Lower leg skin (tissue), 4 donors: ENCODE results near the gene CASTOR1. TPM values are rescaled to one million over a fixed set of nuclear protein-coding genes. Genes with fewer than 3 reads are reported as not detected.

Experiments used
- DNase-seq, 2 donors: peaks; one replicate each; pipeline ENCODE4 v3.0.0-alpha.2; 2019; ENCODE audit warnings: low spot score in 2 of 2
- H3K4me3 ChIP-seq: fragments of 200-600 bp; sonication (generic); 2 replicates; pipeline ENCODE4 v1.5.1; 2017; ENCODE audit warnings: mild to moderate bottlenecking, low read depth; ENCODE audit not compliant: poor library complexity, severe bottlenecking
- POLR2A ChIP-seq, 2 donors: fragments of 450-650 bp; IDR thresholded peaks; one replicate each; pipeline ENCODE4 v1.6.1; 2016 to 2017; ENCODE audit warnings: antibody characterized with exemption in 2 of 2, mild to moderate bottlenecking in 1 of 2, moderate library complexity in 1 of 2
- WGBS, 2 donors: methylation state at CpG; one replicate each; pipeline ENCODE4 v1.1.5; 2018; 5-methylcytosine and 5-hydroxymethylcytosine counted together
- intact Hi-C: fragments of 100-400 bp; cut with DNase I; formaldehyde crosslinking; loops from one replicate; pipeline ENCODE4 v1.15.0; 2023; ENCODE audit warnings: low total_unique reads
- total RNA-seq, 4 donors: library from RNA; depleted of rRNA; stranded (reverse); fragments of >200 nt; gene quantifications; one replicate each; pipeline ENCODE4 v1.1.0, GENCODE V29; 2016
- TF ChIP-seq, protein P1 (sequence below), 3 donors: fragments of 450-650 bp; IDR thresholded peaks; one replicate each; pipeline ENCODE4 v1.5.1; 2016; ENCODE audit warnings: antibody characterized with exemption in 3 of 3, mild to moderate bottlenecking in 3 of 3, moderate library complexity in 2 of 3

Gene CASTOR1
- total RNA-seq, 4 donors from 2014 or later: 16.3 to 38.1 (median 22.6) TPM

DNA sequence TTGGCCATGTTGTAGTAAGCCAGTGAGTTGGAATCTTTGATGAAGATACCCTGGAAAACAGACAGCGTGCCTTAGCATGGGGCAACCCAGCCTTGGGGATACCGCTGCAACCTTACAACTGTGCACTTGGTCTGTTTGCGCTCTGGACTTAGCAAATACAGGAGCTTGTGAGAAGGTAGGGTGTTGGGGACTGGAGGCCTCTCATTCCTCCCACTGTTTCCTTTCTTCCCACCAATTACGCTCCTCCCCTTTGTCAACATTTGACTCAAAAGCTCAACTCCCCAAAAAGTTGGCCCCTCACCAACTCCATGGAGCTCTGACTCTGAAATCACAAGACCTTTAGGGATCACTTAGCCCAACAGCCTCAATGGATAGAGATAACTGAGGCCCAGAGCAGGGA lies 45.3 kb upstream of the CASTOR1 start:
- TF ChIP-seq, protein P1, sequence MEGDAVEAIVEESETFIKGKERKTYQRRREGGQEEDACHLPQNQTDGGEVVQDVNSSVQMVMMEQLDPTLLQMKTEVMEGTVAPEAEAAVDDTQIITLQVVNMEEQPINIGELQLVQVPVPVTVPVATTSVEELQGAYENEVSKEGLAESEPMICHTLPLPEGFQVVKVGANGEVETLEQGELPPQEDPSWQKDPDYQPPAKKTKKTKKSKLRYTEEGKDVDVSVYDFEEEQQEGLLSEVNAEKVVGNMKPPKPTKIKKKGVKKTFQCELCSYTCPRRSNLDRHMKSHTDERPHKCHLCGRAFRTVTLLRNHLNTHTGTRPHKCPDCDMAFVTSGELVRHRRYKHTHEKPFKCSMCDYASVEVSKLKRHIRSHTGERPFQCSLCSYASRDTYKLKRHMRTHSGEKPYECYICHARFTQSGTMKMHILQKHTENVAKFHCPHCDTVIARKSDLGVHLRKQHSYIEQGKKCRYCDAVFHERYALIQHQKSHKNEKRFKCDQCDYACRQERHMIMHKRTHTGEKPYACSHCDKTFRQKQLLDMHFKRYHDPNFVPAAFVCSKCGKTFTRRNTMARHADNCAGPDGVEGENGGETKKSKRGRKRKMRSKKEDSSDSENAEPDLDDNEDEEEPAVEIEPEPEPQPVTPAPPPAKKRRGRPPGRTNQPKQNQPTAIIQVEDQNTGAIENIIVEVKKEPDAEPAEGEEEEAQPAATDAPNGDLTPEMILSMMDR (IDR thresholded peaks at IDR 0.05): no peak
- intact Hi-C loops: no loop called here
- 95 to 97% methylated on average over 4 of the region's 4 CpGs for WGBS, 2 donors
- DNase-seq: no peak
- no peak overlapping the region for H3K4me3 ChIP-seq

DNA sequence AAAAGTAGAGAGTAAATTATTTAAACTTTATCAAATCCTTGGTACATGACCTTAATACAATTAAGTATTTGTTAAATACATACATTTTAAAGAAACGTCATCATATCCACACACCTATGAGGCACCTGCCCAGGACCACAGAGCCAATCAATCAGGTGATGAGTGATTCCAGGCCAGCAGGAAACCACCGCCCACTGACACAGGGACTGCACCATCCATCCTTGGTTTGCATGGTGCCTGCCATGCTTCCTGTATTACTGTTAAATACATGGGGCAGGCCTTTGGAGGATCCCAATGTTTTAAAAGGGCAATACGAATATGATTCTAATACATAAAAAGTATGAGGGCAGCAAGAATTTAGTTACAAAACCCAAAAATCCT lies 44.4 kb upstream of the CASTOR1 start:
- no peak for DNase-seq
- TF ChIP-seq, protein P1 (IDR thresholded peaks at IDR 0.05): no peak
- no peak for TF ChIP-seq POLR2A (IDR thresholded peaks at IDR 0.05)
- intact Hi-C loops: no loop called here
- H3K4me3 ChIP-seq: no peak overlapping the region
- WGBS, 2 donors: 79% methylated on average over 3 of the region's 3 CpGs

DNA sequence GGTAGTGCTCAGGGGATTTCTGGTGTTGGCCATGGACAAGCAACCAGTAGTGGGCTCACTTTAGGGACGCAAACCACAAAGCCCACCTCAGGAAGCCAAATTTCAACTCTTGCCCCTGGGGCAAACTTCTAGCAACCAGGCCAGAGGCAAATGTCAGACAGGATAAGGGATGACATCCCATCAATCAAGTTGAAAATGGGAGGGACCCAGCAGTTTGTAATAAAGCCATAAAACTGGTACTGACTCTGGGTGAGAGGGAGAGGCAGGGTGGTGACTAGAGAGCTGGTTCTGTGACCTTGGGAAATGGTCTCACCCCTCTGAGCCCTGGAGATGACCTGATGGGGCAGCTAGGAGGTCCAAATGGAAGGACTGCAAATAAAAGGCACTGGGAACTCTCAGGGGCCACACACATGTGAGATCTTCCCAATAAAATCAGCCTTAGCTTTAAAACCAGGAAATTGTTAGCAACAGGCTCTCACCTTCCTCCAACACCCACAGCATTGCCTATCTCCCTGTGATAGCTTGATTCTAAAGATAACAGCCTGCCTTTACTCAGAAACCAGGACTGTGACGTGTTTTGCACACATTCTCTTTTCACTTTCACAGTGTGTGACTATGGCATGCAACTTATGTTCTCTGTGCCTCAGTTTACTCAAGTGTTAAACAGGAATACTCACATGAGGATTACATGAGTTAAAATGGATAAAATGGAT lies 43.8 kb upstream of the CASTOR1 start:
- intact Hi-C loops: no loop called here
- no peak for DNase-seq
- WGBS, 2 donors: 93 to 97% methylated on average over 2 of the region's 2 CpGs
- H3K4me3 ChIP-seq: no peak overlapping the region
- TF ChIP-seq, protein P1 (IDR thresholded peaks at IDR 0.05): no peak
- no peak for TF ChIP-seq POLR2A (IDR thresholded peaks at IDR 0.05)

DNA sequence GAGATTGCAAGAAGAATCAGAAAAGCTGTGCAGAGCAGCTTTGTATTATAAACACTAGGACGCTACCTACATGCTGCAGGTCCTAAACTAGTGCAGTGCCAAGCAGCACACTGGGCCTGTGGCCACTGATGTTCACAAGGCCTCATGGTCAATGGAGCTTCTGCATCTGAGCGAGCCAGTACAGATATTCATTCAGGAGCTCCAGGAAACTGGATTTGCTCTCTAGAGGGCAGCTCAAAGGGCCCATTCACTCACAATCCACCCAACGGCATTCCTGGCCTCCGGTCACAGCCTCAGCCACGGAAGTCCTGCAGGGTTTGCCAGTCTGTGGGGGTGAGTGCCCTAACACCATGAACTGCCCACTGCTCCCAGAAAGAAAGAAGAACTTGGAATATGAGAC lies 43.2 kb upstream of the CASTOR1 start:
- H3K4me3 ChIP-seq: no peak overlapping the region
- intact Hi-C loops: no loop called here
- WGBS, 2 donors: 85 to 87% methylated on average over 5 of the region's 5 CpGs
- TF ChIP-seq, protein P1 (IDR thresholded peaks at IDR 0.05): no peak
- no peak for DNase-seq

DNA sequence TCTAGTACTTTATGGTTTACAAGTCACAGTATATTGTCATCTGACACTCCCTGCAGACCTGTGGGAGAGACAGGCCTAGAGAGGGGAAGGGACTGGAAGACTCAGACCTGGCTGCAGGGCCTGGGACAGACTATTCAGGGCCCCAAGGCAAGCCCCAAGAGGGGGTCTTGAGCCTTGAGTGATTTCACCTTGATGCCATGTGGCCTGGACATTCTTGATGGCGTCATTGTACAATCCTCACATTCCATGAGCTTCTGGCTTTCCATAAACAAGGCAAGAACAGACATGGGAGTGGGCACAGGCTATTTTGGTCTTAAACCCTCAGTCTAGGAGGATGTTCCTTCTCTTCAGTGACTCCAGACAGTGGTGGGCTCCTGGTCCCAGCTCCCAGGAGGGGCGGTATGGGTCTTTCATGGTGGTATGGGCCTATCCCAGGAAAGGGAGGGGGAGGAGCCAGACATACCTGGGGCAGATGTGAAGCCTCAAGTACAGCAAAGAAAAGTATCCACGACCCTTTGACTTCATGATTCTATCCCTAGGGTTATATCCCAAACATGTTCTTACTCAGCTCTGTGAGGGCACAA lies 39.3 kb upstream of the CASTOR1 start:
- TF ChIP-seq POLR2A (IDR thresholded peaks at IDR 0.05): no peak
- TF ChIP-seq, protein P1 (IDR thresholded peaks at IDR 0.05): no peak
- no peak overlapping the region for H3K4me3 ChIP-seq
- DNase-seq: no peak
- WGBS, 2 donors: 80 to 89% methylated on average over 3 of the region's 3 CpGs
- intact Hi-C loops: no loop called here
